CD4-positive, alpha-beta T cell (primary cell): ENCODE measurements around the gene PARD6G. TPM values are rescaled to one million over a fixed set of nuclear protein-coding genes. Genes with fewer than 3 reads are reported as not detected.

Experiments
- ATAC-seq: fragments of 200-7000 bp; cut with Tn5 transposase; one replicate; pipeline ENCODE4 v1.10.0; 2022; ENCODE audit warnings: mild to moderate bottlenecking; ENCODE audit not compliant: poor library complexity
- CTCF ChIA-PET: fragments of 350-600 bp; sonication (Branson Sonifier 250); formaldehyde crosslinking; loops from one replicate; lab custom pipeline; 2021; ENCODE audit warnings: antibody characterized with exemption, inconsistent platforms; lab: Charles Lee
- POLR2A ChIA-PET: fragments of 350-600 bp; sonication (Branson Sonifier 250); formaldehyde crosslinking; loops from one replicate; lab custom pipeline; 2021; ENCODE audit warnings: antibody characterized with exemption, inconsistent platforms; lab: Charles Lee
- DNase-seq, 14 experiments: peaks; one replicate each; pipeline ENCODE4 v3.0.0-alpha.2; 2013 to 2020; ENCODE audit warnings: mixed read lengths in 2 of 14
- H3K27ac ChIP-seq, 2 donors: one replicate each; pipeline versions ENCODE4 v1.5.1 to v1.7.0; 2013; ENCODE audit warnings: low read length in 2 of 2, low read depth in 1 of 2, mild to moderate bottlenecking in 1 of 2
- H3K27me3 ChIP-seq, 2 experiments: 1 replicate in 1 of 2; 2 replicates in 1 of 2; pipeline versions ENCODE4 v1.6.1 to v1.7.0; 2013; ENCODE audit warnings: low read length in 2 of 2, control low read depth in 1 of 2, mild to moderate bottlenecking in 1 of 2, moderate library complexity in 1 of 2; ENCODE audit not compliant: insufficient read depth in 2 of 2, control insufficient read depth in 1 of 2
- H3K36me3 ChIP-seq: one replicate; pipeline ENCODE4 v1.6.1; 2013; ENCODE audit warnings: low read length, control low read depth; ENCODE audit not compliant: insufficient read depth
- H3K4me1 ChIP-seq: one replicate; pipeline ENCODE4 v1.6.1; 2013; ENCODE audit warnings: low read length, control low read depth; ENCODE audit not compliant: insufficient read depth
- H3K4me3 ChIP-seq: one replicate; pipeline ENCODE4 v1.5.1; 2013; ENCODE audit warnings: mild to moderate bottlenecking, low read length, moderate library complexity
- H3K9me3 ChIP-seq, 2 experiments: 1 replicate in 1 of 2; 2 replicates in 1 of 2; pipeline versions ENCODE4 v1.6.1 to v1.7.0; 2013; ENCODE audit warnings: low read length in 2 of 2, mild to moderate bottlenecking in 2 of 2, control low read depth in 1 of 2, moderate library complexity in 1 of 2; ENCODE audit not compliant: control insufficient read depth in 1 of 2, insufficient read depth in 1 of 2
- H3K27ac Mint-ChIP-seq: one replicate; pipeline ENCODE4 v1.8.0; 2020; ENCODE audit warnings: mixed read lengths
- H3K27me3 Mint-ChIP-seq: one replicate; pipeline ENCODE4 v1.8.0; 2021; ENCODE audit warnings: mixed read lengths
- H3K36me3 Mint-ChIP-seq: one replicate; pipeline ENCODE4 v1.8.0; 2021; ENCODE audit warnings: low read depth, mixed read lengths
- H3K4me1 Mint-ChIP-seq: one replicate; pipeline ENCODE4 v1.8.0; 2021; ENCODE audit warnings: low read depth, mixed read lengths
- H3K4me3 Mint-ChIP-seq: one replicate; pipeline ENCODE4 v1.8.0; 2020; ENCODE audit warnings: mild to moderate bottlenecking, mixed read lengths
- H3K9me3 Mint-ChIP-seq: one replicate; pipeline ENCODE4 v1.8.0; 2020; ENCODE audit warnings: mixed read lengths
- CTCF ChIP-seq: fragments of 200-600 bp; IDR thresholded peaks from one replicate; pipeline ENCODE4 v1.8.0; 2022; ENCODE audit warnings: antibody characterized with exemption, mild to moderate bottlenecking
- intact Hi-C, 2 experiments: fragments of 100-400 bp; cut with DNase I in 1 of 2; cut with micrococcal nuclease in 1 of 2; formaldehyde crosslinking; loops; one replicate each; pipeline versions ENCODE4 v1.15.1 to v1.9.0; 2023 to 2025; cut with DNase I, micrococcal nuclease
- total RNA-seq, 174 experiments: library from RNA in 2 of 174; stranded (reverse) in 2 of 174; gene quantifications; one replicate each; pipeline ENCODE4 v1.2.3 and lab custom pipeline; 2021 to 2026

Gene PARD6G
- total RNA-seq, 2 experiments from 2014 or later, result 0.38 to 1.1 TPM

- H3K27me3 Mint-ChIP-seq, result peaks cover 27% of the 10 kb centered on the region
- intact Hi-C loops, result no loop called here
- H3K27ac ChIP-seq, result no peak overlapping the region
- DNase-seq (no peak), ATAC-seq (no peak)
- no peaks in the 10 kb centered on the region for H3K9me3 Mint-ChIP-seq
- H3K4me3 Mint-ChIP-seq, result no peak overlapping the region
- no peaks in the 10 kb centered on the region for H3K4me1 Mint-ChIP-seq
- H3K27ac Mint-ChIP-seq, result no peak overlapping the region
- no peaks in the 10 kb centered on the region for H3K36me3 Mint-ChIP-seq
- POLR2A ChIA-PET, result no interaction called here
- H3K4me3 ChIP-seq, result no peak overlapping the region
- peaks cover 0 to 11% of the 10 kb centered on the region in 2 experiments for H3K9me3 ChIP-seq
- H3K27me3 ChIP-seq, result peaks cover 4% of the 10 kb centered on the region in 2 experiments
- TF ChIP-seq CTCF, result no peak
- H3K36me3 ChIP-seq, result no peaks in the 10 kb centered on the region
- no peaks in the 10 kb centered on the region for H3K4me1 ChIP-seq
- CTCF ChIA-PET, result no interaction called here
These were observed 57.8 kb downstream of the PARD6G start for GRCh38 chr18:80189531-80189865.

DNA sequence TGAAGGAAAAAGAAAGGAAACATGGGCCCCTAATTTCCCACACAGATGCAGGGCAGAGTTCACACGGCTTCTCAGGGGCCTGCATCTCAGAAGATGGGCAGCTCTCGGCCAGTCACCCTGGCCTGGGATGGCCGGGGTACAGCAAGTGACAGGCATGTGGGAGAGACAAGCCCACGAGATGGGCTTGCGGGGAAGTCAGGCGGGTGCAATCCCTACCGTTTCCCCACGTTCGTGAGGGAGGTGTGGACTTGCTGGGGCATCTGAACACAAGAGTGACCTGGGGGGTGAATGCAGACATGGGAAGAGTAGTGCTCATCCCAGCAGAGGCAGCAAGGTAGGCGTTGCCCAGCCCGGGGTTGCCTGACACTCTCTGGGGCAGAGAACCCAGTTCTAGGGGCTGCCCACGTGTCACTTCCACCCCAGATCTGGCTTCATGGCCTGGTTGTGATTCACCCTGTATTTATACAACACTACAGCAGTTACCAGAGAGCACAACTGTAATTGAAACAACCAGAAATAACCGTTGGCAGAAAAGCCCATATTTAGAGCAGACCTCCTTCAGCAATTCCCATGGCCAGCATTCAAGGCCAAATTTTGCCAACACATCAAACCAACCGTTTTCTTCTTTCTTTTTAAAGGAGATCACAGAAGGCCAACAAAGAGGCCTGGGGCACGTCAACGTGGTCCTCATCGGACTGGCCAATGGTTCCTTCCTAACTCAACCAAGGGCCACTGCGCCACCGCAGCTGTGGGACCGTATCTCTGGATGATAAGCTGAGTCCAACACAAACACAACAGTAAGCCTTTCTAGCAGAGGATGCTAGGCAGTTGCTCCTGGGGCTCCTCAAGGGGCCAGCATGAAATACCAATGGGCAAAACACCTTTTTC is 58.4 kb downstream of the PARD6G start:
- no peak overlapping the region for H3K27ac ChIP-seq

DNA sequence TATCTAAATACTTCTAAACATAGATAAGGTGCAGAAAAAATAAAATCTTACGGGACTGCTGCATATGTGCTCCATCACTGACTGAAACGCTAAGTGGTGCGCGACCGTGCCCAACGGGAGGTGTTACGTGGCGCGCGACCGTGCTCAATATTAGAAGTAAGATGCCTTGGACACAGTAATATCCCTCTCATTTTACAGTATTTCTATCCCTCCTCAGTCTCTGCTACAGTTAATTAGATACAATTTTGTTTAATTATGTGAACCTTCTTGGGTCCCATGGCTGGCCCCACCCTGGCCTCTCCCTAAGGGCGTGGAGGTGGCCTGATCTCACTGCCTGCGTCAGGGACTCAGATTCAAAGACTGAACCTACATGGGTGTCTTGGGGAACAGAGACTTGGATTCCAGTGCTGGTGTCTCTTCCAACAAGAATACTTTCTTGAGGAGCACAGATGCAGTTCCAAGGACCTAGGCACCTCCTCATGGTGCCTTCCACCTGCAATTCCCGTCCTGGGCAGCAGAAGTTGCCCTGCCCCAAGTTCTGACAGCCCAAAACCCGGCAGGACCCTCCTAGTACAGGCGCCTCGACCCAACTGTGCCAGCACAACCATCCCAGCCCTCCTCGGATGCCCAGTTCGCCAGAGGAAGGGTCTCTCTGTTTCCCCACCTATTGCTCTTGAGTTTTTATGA is 59.2 kb downstream of the PARD6G start:
- TF ChIP-seq CTCF, result no peak
- POLR2A ChIA-PET, result no interaction called here
- Histone ChIP-seq H3K4me1 (no peaks in the 10 kb centered on the region), H3K4me3 (no peak overlapping the region), H3K27me3 (peaks cover 0 to 4% of the 10 kb centered on the region in 2 experiments), H3K9me3 (peaks cover 0 to 11% of the 10 kb centered on the region in 2 experiments), H3K27ac (no peak overlapping the region), H3K36me3 (no peaks in the 10 kb centered on the region)
- Mint-ChIP-seq H3K9me3 (no peaks in the 10 kb centered on the region), H3K27ac (no peak overlapping the region), H3K4me3 (no peak overlapping the region), H3K4me1 (no peaks in the 10 kb centered on the region), H3K36me3 (no peaks in the 10 kb centered on the region), H3K27me3 (peaks cover 14% of the 10 kb centered on the region)
- no peak for ATAC-seq
- no peak for DNase-seq
- intact Hi-C loops, result no loop called here
- CTCF ChIA-PET, result no interaction called here

More for the DNA sequence above, 58.4 kb downstream of the PARD6G start:
- Histone ChIP-seq H3K4me3 (no peak overlapping the region), H3K9me3 (peaks cover 0 to 11% of the 10 kb centered on the region in 2 experiments), H3K4me1 (no peaks in the 10 kb centered on the region), H3K36me3 (no peaks in the 10 kb centered on the region), H3K27me3 (peaks cover 4% of the 10 kb centered on the region in 2 experiments)
- POLR2A ChIA-PET, result no interaction called here
- H3K4me1 Mint-ChIP-seq, result no peaks in the 10 kb centered on the region
- DNase-seq, result no peak
- intact Hi-C loops, result no loop called here
- H3K36me3 Mint-ChIP-seq, result no peaks in the 10 kb centered on the region
- no peak for TF ChIP-seq CTCF
- H3K27me3 Mint-ChIP-seq, result peaks cover 21% of the 10 kb centered on the region
- no peak for ATAC-seq
- no peak overlapping the region for H3K4me3 Mint-ChIP-seq
- CTCF ChIA-PET, result no interaction called here
- H3K27ac Mint-ChIP-seq, result no peak overlapping the region
- no peaks in the 10 kb centered on the region for H3K9me3 Mint-ChIP-seq
